COLO829 (cell line): ENCODE results near the gene CDCP2.
A peak's percentile ranks its signal among the peaks of the same experiment; 100 is the strongest.

Source experiments
- DNase-seq: peaks from one replicate; pipeline ENCODE4 v3.0.0; 2012; ENCODE audit warnings: low spot score

Gene CDCP2

GRCh38 chr1:54152696-54153095 lies at the start of gene CDCP2:
TSS of gene CDCP2 (minus strand) at chr1:54153000. CDS start at chr1:54152922, 78 bp downstream.
- DNase-seq = no peak

- no peak for DNase-seq
These were observed 47.8 kb upstream of the CDCP2 start for GRCh38 chr1:54200519-54200997.

GRCh38 chr1:54199765-54200518 lies 47.1 kb upstream of the CDCP2 start, which contains the start of the genes CYB5RL and MRPL37:
TSS of gene CYB5RL (minus strand) at chr1:54200030. CDS start at chr1:54195616, 4,414 bp downstream.
TSS of gene MRPL37 (plus strand) at chr1:54200167. CDS start at chr1:54200244, 77 bp downstream.
- peak; percentile 93 for DNase-seq

GRCh38 chr1:54199151-54199764 lies 46.5 kb upstream of the CDCP2 start:
- DNase-seq = no peak

GRCh38 chr1:54193453-54193852 lies 40.7 kb upstream of the CDCP2 start:
- no peak for DNase-seq

- DNase-seq = no peak
These were observed 38.7 kb upstream of the CDCP2 start for GRCh38 chr1:54191525-54191924.

GRCh38 chr1:54190526-54190925 lies 37.7 kb upstream of the CDCP2 start:
- DNase-seq = no peak

GRCh38 chr1:54188291-54188690 lies 35.5 kb upstream of the CDCP2 start:
- DNase-seq = no peak

- DNase-seq = no peak
These were observed 33.3 kb upstream of the CDCP2 start for GRCh38 chr1:54186056-54186455.

GRCh38 chr1:54180701-54181360 lies 28.0 kb upstream of the CDCP2 start:
- no peak for DNase-seq

- no peak for DNase-seq
These were observed 25.7 kb upstream of the CDCP2 start for GRCh38 chr1:54178296-54179070.

- no peak for DNase-seq
These were observed 24.9 kb upstream of the CDCP2 start for GRCh38 chr1:54177726-54178125.

GRCh38 chr1:54176621-54177327 lies 24.0 kb upstream of the CDCP2 start:
- no peak for DNase-seq

GRCh38 chr1:54174106-54174505 lies 21.3 kb upstream of the CDCP2 start:
- no peak for DNase-seq

- DNase-seq = no peak
These were observed 20.9 kb upstream of the CDCP2 start for GRCh38 chr1:54173681-54174080.

- DNase-seq = no peak
These were observed 20.1 kb upstream of the CDCP2 start for GRCh38 chr1:54172614-54173599.

GRCh38 chr1:54171606-54172005 lies 18.8 kb upstream of the CDCP2 start:
- no peak for DNase-seq

GRCh38 chr1:54171016-54171415 lies 18.2 kb upstream of the CDCP2 start:
- no peak for DNase-seq

GRCh38 chr1:54169068-54169467 lies 16.3 kb upstream of the CDCP2 start:
- no peak for DNase-seq
